Measurements from ENCODE around the gene CECR2. TPM values are rescaled to one million over a fixed set of nuclear protein-coding genes. Genes with fewer than 3 reads are reported as not detected.

The CECR2 gene
- total RNA-seq, 1 experiment from 2014 or later = 3.6 TPM

DNA sequence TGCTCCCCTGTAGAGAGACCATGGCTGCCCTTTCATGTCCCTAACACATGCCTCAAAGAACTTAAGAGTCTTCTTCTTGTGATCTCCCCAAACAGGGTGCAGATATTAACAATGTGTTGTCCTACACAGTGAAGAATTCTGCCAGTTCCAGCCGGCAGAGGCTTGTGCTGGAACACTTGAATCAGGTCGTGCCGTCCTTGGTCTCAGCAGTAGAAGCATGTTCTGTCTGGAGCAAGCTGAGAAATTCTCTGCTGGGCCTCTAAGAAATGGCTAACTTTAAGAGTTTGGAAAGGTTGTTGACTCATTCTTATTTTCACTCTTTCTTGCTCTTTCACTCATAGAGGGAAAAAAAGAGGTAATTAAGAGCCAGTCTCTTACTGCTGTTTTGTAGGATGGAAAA lies 123.0 kb downstream of the CECR2 start:
- TF ChIP-seq SIN3A (IDR thresholded peaks at IDR 0.05; ENCODE audit: borderline replicate concordance, insufficient read depth, low read depth, low read length) (no peak), TCF7L2 (IDR thresholded peaks at IDR 0.05; ENCODE audit: low read depth, low read length) (no peak), POLR2AphosphoS5 (IDR thresholded peaks at IDR 0.05; ENCODE audit: low read depth, low read length) (no peak)
- TF ChIP-seq, protein P1, sequence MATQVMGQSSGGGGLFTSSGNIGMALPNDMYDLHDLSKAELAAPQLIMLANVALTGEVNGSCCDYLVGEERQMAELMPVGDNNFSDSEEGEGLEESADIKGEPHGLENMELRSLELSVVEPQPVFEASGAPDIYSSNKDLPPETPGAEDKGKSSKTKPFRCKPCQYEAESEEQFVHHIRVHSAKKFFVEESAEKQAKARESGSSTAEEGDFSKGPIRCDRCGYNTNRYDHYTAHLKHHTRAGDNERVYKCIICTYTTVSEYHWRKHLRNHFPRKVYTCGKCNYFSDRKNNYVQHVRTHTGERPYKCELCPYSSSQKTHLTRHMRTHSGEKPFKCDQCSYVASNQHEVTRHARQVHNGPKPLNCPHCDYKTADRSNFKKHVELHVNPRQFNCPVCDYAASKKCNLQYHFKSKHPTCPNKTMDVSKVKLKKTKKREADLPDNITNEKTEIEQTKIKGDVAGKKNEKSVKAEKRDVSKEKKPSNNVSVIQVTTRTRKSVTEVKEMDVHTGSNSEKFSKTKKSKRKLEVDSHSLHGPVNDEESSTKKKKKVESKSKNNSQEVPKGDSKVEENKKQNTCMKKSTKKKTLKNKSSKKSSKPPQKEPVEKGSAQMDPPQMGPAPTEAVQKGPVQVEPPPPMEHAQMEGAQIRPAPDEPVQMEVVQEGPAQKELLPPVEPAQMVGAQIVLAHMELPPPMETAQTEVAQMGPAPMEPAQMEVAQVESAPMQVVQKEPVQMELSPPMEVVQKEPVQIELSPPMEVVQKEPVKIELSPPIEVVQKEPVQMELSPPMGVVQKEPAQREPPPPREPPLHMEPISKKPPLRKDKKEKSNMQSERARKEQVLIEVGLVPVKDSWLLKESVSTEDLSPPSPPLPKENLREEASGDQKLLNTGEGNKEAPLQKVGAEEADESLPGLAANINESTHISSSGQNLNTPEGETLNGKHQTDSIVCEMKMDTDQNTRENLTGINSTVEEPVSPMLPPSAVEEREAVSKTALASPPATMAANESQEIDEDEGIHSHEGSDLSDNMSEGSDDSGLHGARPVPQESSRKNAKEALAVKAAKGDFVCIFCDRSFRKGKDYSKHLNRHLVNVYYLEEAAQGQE (IDR thresholded peaks at IDR 0.05; ENCODE audit: insufficient read depth in 1 of 2, low read depth in 2 of 2, low read length in 1 of 2) = no peak
- TF ChIP-seq, protein P2, sequence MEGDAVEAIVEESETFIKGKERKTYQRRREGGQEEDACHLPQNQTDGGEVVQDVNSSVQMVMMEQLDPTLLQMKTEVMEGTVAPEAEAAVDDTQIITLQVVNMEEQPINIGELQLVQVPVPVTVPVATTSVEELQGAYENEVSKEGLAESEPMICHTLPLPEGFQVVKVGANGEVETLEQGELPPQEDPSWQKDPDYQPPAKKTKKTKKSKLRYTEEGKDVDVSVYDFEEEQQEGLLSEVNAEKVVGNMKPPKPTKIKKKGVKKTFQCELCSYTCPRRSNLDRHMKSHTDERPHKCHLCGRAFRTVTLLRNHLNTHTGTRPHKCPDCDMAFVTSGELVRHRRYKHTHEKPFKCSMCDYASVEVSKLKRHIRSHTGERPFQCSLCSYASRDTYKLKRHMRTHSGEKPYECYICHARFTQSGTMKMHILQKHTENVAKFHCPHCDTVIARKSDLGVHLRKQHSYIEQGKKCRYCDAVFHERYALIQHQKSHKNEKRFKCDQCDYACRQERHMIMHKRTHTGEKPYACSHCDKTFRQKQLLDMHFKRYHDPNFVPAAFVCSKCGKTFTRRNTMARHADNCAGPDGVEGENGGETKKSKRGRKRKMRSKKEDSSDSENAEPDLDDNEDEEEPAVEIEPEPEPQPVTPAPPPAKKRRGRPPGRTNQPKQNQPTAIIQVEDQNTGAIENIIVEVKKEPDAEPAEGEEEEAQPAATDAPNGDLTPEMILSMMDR (IDR thresholded peaks at IDR 0.05) = no peak
- in situ Hi-C loops (cut with HindIII; ENCODE audit: low pct_unique_long_range_greater_than_20kb, low sequenced_read_pairs) = no loop called here
- CTCF ChIA-PET = no interaction called here
- ATAC-seq (no peak), DNase-seq (ENCODE audit: low read depth, low spot score) (no peak)
- intact Hi-C loops (cut with micrococcal nuclease; ENCODE audit: unreplicated experiment) = no loop called here
- Histone ChIP-seq H3K4me1 (ENCODE audit: control insufficient read depth, insufficient read depth, low read length) (no peaks in the 10 kb centered on the region), H3K9me3 (ENCODE audit: control insufficient read depth, insufficient read depth, low read depth, low read length) (no peaks in the 10 kb centered on the region), H3K27me3 (ENCODE audit: control insufficient read depth, insufficient read depth, low read length) (no peaks in the 10 kb centered on the region), H3K27ac (ENCODE audit: low read length) (no peak overlapping the region), H3K4me3 (ENCODE audit: low read depth in 2 of 2, low read length in 2 of 2) (no peak overlapping the region), H3K36me3 (ENCODE audit: control insufficient read depth, insufficient read depth, low read length) (no peaks in the 10 kb centered on the region)
- BruUV-seq (replicated peaks) = no TSS peak
- POLR2A ChIA-PET = no interaction called here

DNA sequence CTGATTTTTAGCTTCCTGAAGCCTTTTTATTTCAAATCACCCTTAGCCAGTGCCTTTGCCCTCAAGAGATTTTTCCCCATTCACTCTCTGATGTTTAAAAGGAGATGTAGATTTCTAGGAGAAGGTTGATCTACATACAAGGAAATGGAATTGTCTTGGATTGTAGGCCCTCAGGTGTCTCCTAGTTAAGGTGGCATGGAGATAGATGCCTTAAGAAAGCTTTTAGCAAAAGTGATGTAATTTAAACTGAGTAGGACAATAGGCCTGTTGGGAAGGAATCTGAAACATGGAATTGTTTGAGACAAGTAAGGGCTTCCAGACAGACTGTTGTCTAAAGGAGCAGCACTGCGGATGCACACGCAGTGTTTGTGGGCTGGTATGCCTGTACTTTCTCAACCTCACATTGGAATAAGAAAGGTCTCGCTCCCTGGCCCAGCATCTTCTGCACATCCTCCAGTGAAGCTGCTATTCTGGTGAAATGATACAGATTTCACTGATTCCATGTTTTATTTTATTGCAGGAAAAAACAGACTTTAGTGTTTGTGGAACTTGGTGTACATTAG lies 124.2 kb downstream of the CECR2 start:
- Histone ChIP-seq H3K27ac (ENCODE audit: low read length) (no peak overlapping the region), H3K9me3 (ENCODE audit: control insufficient read depth, insufficient read depth, low read depth, low read length) (no peaks in the 10 kb centered on the region), H3K4me1 (ENCODE audit: control insufficient read depth, insufficient read depth, low read length) (no peaks in the 10 kb centered on the region), H3K27me3 (ENCODE audit: control insufficient read depth, insufficient read depth, low read length) (no peaks in the 10 kb centered on the region), H3K36me3 (ENCODE audit: control insufficient read depth, insufficient read depth, low read length) (no peaks in the 10 kb centered on the region), H3K4me3 (ENCODE audit: low read depth in 2 of 2, low read length in 2 of 2) (no peak overlapping the region)
- DNase-seq (ENCODE audit: low read depth, low spot score) (no peak), ATAC-seq (no peak)
- TF ChIP-seq TCF7L2 (IDR thresholded peaks at IDR 0.05; ENCODE audit: low read depth, low read length) = no peak
- POLR2A ChIA-PET = no interaction called here
- in situ Hi-C loops (cut with HindIII; ENCODE audit: low pct_unique_long_range_greater_than_20kb, low sequenced_read_pairs) (no loop called here), intact Hi-C loops (cut with micrococcal nuclease; ENCODE audit: unreplicated experiment) (no loop called here)
- CTCF ChIA-PET = no interaction called here
- no TSS peak for BruUV-seq (replicated peaks)

DNA sequence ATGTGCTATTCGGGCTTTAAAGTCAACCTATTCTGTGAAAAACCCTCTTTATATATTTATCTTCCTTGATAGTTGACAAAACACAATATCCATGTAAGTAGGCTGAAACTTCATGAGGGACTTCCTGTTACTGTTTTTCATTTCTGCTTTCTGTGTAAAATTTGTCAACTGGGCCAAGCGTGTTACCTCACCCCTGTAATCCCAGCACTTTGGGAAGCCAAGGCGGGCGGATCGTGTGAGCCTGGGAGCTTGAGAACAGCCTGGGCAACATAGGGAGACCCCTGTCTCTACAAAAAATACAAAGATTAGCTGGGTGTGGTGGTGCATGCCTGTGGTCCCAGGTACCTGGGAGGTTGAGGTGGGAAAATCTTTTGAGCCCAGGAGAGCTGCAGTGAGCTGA lies 127.6 kb downstream of the CECR2 start:
- in situ Hi-C loops (cut with HindIII; ENCODE audit: low pct_unique_long_range_greater_than_20kb, low sequenced_read_pairs) = no loop called here

More for the DNA sequence above, 127.6 kb downstream of the CECR2 start:
- no peaks in the 10 kb centered on the region for H3K36me3 ChIP-seq (ENCODE audit: control insufficient read depth, insufficient read depth, low read length)
- intact Hi-C loops (cut with micrococcal nuclease; ENCODE audit: unreplicated experiment) = no loop called here
- no peak overlapping the region for H3K4me3 ChIP-seq (ENCODE audit: low read depth in 2 of 2, low read length in 2 of 2)
- DNase-seq (ENCODE audit: low read depth, low spot score) (no peak), ATAC-seq (no peak)
- ChIA-PET CTCF (interaction anchor here (0.6 to 0.8 kb wide), 2 partner anchors 304 to 325 kb away, joined by 3 to 7 read pairs; no protein-coding TSS in a partner anchor), POLR2A (no interaction called here)
- H3K4me1 ChIP-seq (ENCODE audit: control insufficient read depth, insufficient read depth, low read length) = no peaks in the 10 kb centered on the region
- no peak overlapping the region for H3K27ac ChIP-seq (ENCODE audit: low read length)
- no TSS peak for BruUV-seq (replicated peaks)
- TF ChIP-seq, protein P1 (IDR thresholded peaks at IDR 0.05; ENCODE audit: insufficient read depth in 1 of 2, low read depth in 2 of 2, low read length in 1 of 2) = no peak
- TF ChIP-seq SIN3A (IDR thresholded peaks at IDR 0.05; ENCODE audit: borderline replicate concordance, insufficient read depth, low read depth, low read length) = no peak
- TF ChIP-seq POLR2AphosphoS5 (IDR thresholded peaks at IDR 0.05; ENCODE audit: low read depth, low read length) = no peak
- no peak for TF ChIP-seq TCF7L2 (IDR thresholded peaks at IDR 0.05; ENCODE audit: low read depth, low read length)
- TF ChIP-seq, protein P2 (IDR thresholded peaks at IDR 0.05) = no peak
- H3K27me3 ChIP-seq (ENCODE audit: control insufficient read depth, insufficient read depth, low read length) = no peaks in the 10 kb centered on the region
- no peaks in the 10 kb centered on the region for H3K9me3 ChIP-seq (ENCODE audit: control insufficient read depth, insufficient read depth, low read depth, low read length)
